Gastroesophageal sphincter (tissue), 4 donors: ENCODE results near the gene MYPN. TPM values are rescaled to one million over a fixed set of nuclear protein-coding genes. Genes with fewer than 3 reads are reported as not detected.

Experiments
- ATAC-seq: fragments of 150-250 bp; one replicate; pipeline ENCODE4 v1.9.1; 2016; ENCODE audit warnings: mild to moderate bottlenecking, moderate library complexity
- H3K27ac ChIP-seq, 4 donors: fragments of 200-600 bp; sonication (generic) in 3 of 4; 1 replicate in 3 of 4; 2 replicates in 1 of 4; pipeline ENCODE4 v1.5.1; 2016 to 2019
- H3K27me3 ChIP-seq: fragments of 200-600 bp; sonication (generic); one replicate; pipeline ENCODE4 v1.5.1; 2019
- H3K36me3 ChIP-seq, 2 donors: fragments of 200-600 bp; sonication (generic); one replicate each; pipeline ENCODE4 v1.5.1; 2019; ENCODE audit warnings: control low read depth in 1 of 2
- H3K4me1 ChIP-seq, 3 donors: fragments of 200-600 bp; sonication (generic); 1 replicate in 2 of 3; 2 replicates in 1 of 3; pipeline ENCODE4 v1.5.1; 2016 to 2019; ENCODE audit warnings: control low read depth in 2 of 3
- H3K4me3 ChIP-seq, 2 donors: fragments of 200-600 bp; sonication (generic); one replicate each; pipeline ENCODE4 v1.5.1; 2019; ENCODE audit warnings: mild to moderate bottlenecking in 1 of 2, moderate library complexity in 1 of 2
- H3K9me3 ChIP-seq, 3 donors: fragments of 200-600 bp; sonication (generic); one replicate each; pipeline ENCODE4 v1.5.1; 2017 to 2019; ENCODE audit warnings: control low read depth in 2 of 3
- EP300 ChIP-seq: sonication (generic); formaldehyde crosslinking; IDR thresholded peaks from one replicate; pipeline ENCODE4 v1.6.1; 2017; ENCODE audit warnings: antibody characterized with exemption, mild to moderate bottlenecking
- POLR2A ChIP-seq, 2 donors: fragments of 450-650 bp; IDR thresholded peaks; one replicate each; pipeline ENCODE4 v1.6.1; 2017; ENCODE audit warnings: antibody characterized with exemption in 2 of 2, mild to moderate bottlenecking in 2 of 2, moderate library complexity in 1 of 2
- POLR2AphosphoS5 ChIP-seq: sonication (generic); formaldehyde crosslinking; IDR thresholded peaks from one replicate; pipeline ENCODE4 v1.6.1; 2017; ENCODE audit warnings: antibody characterized with exemption
- WGBS, 2 donors: methylation state at CpG; one replicate each; pipeline ENCODE4 v1.1.5; 2018; ENCODE audit warnings: low coverage in 1 of 2; 5-methylcytosine and 5-hydroxymethylcytosine counted together
- total RNA-seq, 4 donors: library from RNA; depleted of rRNA; stranded (reverse); fragments of >200 nt; gene quantifications; one replicate each; pipeline ENCODE4 v1.1.0, GENCODE V29; 2016
- TF ChIP-seq, protein P1 (sequence below), 4 experiments: fragments of 200-600 bp in 2 of 4; fragments of 450-650 bp in 2 of 4; sonication (generic) in 1 of 4; IDR thresholded peaks; one replicate each; pipeline ENCODE4 v1.5.1; 2017 to 2019; ENCODE audit warnings: antibody characterized with exemption in 4 of 4, mild to moderate bottlenecking in 2 of 4, moderate library complexity in 2 of 4

Gene MYPN
- total RNA-seq, 4 donors from 2014 or later, result 0.79 to 1.9 TPM; not detected in 2

DNA sequence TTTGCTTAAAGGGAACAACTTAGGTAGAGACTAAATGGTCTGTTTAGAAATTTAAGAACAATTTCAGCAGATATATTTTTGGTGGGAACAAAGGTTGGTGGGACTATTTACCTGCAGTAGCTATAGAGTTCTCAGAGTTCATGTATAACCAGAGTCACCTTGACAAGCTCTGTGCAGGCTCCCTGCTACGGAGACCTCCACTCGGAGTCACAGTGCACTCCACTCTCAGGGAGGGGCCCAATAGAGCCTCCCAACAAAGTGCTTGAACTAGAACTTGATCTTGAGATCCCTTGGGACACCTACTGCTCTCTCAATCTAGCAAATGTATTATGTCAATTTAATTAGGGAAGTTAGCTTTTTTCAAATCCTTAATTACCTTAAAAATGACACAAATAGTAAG lies 2.3 kb downstream of the MYPN start:
- Histone ChIP-seq H3K9me3 (no peaks in the 10 kb centered on the region), H3K36me3 (no peaks in the 10 kb centered on the region), H3K27ac (no peak overlapping the region), H3K27me3 (no peaks in the 10 kb centered on the region), H3K4me1 (peaks cover 0 to 19% (median 4%) of the 10 kb centered on the region in 3 donors), H3K4me3 (no peak overlapping the region)
- TF ChIP-seq EP300, result no peak
- TF ChIP-seq, protein P1, sequence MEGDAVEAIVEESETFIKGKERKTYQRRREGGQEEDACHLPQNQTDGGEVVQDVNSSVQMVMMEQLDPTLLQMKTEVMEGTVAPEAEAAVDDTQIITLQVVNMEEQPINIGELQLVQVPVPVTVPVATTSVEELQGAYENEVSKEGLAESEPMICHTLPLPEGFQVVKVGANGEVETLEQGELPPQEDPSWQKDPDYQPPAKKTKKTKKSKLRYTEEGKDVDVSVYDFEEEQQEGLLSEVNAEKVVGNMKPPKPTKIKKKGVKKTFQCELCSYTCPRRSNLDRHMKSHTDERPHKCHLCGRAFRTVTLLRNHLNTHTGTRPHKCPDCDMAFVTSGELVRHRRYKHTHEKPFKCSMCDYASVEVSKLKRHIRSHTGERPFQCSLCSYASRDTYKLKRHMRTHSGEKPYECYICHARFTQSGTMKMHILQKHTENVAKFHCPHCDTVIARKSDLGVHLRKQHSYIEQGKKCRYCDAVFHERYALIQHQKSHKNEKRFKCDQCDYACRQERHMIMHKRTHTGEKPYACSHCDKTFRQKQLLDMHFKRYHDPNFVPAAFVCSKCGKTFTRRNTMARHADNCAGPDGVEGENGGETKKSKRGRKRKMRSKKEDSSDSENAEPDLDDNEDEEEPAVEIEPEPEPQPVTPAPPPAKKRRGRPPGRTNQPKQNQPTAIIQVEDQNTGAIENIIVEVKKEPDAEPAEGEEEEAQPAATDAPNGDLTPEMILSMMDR (IDR thresholded peaks at IDR 0.05), result no peak
- no peak for TF ChIP-seq POLR2AphosphoS5
- no peak for TF ChIP-seq POLR2A (IDR thresholded peaks at IDR 0.05)
- 86 to 100% methylated on average over 1 to 2 of the region's 2 CpGs for WGBS, 2 donors
- no peak for ATAC-seq

DNA sequence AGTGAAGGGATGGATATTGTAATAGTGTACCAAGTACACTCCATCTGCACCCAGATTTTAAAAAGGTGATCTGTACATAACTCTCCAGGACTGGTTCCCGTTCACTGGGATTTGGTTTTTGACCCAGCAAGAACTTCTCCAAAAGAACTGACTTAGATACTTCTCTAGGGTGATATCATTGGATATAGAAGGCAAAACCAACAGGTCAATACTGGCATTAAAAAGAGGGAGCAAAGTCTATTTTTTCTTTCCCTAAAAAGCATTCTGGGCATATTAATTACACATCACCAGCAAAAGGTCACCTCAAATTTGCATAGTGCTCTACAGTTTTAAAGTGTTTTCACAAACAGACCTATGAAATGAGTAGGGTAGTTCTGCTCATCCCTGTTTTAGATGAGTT lies 3.5 kb downstream of the MYPN start:
- peaks cover 0 to 19% (median 4%) of the 10 kb centered on the region in 3 donors for H3K4me1 ChIP-seq
- no peak overlapping the region for H3K4me3 ChIP-seq
- no peak for ATAC-seq
- H3K9me3 ChIP-seq, result no peaks in the 10 kb centered on the region
- H3K27me3 ChIP-seq, result no peaks in the 10 kb centered on the region
- TF ChIP-seq EP300, result no peak
- no peak for TF ChIP-seq POLR2AphosphoS5
- TF ChIP-seq POLR2A (IDR thresholded peaks at IDR 0.05), result no peak
- TF ChIP-seq, protein P1 (IDR thresholded peaks at IDR 0.05), result no peak
- 100% methylated on average over 1 of the region's 1 CpG for WGBS, 2 donors
- no peaks in the 10 kb centered on the region for H3K36me3 ChIP-seq
- H3K27ac ChIP-seq, result no peak overlapping the region

DNA sequence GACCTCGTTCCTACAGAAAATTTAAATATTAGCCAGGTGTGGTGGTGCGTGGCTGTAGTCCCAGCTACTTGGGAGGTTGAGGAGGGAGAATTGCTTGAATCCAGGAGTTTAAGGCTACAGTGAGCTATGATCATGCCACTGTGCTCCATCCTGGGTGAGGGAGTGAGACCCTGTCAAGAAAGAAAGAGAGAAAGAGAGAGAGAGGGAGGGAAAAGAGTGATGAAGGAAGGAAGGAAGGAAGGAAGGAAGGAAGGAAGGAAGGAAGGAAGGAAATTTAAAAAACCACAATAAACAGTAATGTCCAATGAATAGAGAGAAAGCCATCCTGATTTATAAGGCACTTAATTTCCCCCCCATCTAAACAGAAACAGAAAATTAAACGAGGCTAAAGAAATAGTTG lies 9.4 kb downstream of the MYPN start:
- Histone ChIP-seq H3K4me1 (no peaks in the 10 kb centered on the region), H3K27ac (no peak overlapping the region), H3K9me3 (no peaks in the 10 kb centered on the region), H3K4me3 (no peak overlapping the region), H3K36me3 (no peaks in the 10 kb centered on the region), H3K27me3 (no peaks in the 10 kb centered on the region)
- WGBS, 2 donors, result 79 to 88% methylated on average over 3 of the region's 3 CpGs
- TF ChIP-seq POLR2AphosphoS5, result no peak
- no peak for TF ChIP-seq POLR2A (IDR thresholded peaks at IDR 0.05)
- no peak for ATAC-seq

DNA sequence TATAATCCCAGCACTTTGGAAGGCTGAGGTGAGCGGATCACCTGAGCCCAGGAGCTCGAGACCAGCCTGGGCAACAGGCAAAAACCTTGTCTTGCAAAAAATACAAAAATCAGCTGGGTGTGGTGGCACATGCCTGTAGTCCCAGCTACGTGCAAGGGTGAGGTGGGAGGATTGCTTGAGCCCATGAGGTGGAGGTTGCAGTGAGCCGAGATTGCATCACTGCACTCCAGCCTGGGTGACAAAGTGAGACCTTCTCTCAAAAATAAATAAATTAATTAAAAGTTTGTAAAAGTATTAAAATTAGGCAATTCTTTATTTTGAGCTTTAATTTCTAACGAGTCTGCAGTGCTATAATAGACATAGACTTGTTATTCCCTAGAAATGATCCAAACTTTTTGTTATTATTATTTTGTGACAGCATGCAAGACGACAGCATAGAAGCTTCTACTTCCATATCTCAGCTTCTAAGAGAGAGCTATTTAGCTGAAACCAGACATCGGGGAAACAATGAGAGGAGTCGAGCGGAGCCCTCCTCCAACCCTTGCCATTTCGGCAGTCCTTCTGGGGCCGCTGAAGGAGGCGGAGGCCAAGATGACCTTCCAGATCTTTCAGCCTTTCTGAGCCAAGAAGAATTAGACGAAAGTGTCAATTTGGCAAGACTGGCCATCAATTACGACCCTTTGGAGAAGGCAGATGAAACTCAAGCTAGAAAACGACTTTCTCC lies 11.9 kb downstream of the MYPN start:
- no peak for ATAC-seq
- H3K27ac ChIP-seq, result no peak overlapping the region
- no peaks in the 10 kb centered on the region for H3K36me3 ChIP-seq
- 74 to 97% methylated on average over 7 to 15 of the region's 15 CpGs for WGBS, 2 donors
- no peaks in the 10 kb centered on the region for H3K4me1 ChIP-seq
- no peak overlapping the region for H3K4me3 ChIP-seq
- H3K9me3 ChIP-seq, result no peaks in the 10 kb centered on the region
- no peaks in the 10 kb centered on the region for H3K27me3 ChIP-seq
- TF ChIP-seq EP300, result no peak
- TF ChIP-seq, protein P1 (IDR thresholded peaks at IDR 0.05), result no peak

DNA sequence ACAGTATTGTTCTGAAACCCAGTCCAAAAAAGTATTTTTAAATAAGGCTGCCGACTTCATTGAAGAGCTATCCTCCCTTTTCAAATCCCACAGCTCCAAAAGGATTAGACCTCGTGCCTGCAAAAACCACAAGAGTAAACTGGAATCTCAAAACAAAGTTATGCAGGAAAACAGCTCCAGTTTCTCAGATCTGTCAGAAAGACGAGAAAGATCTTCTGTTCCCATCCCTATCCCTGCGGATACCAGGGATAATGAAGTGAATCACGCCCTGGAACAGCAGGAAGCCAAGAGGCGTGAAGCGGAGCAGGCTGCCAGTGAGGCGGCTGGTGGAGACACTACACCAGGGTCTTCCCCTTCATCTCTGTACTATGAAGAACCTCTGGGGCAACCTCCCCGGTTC lies 12.6 kb downstream of the MYPN start:
- no peaks in the 10 kb centered on the region for H3K4me1 ChIP-seq
- ATAC-seq, result peak; percentile 50
- 63 to 74% methylated on average over 5 to 8 of the region's 9 CpGs for WGBS, 2 donors
- TF ChIP-seq EP300, result no peak
- no peak for TF ChIP-seq POLR2A (IDR thresholded peaks at IDR 0.05)
- no peak for TF ChIP-seq POLR2AphosphoS5
- TF ChIP-seq, protein P1 (IDR thresholded peaks at IDR 0.05), result no peak
- no peaks in the 10 kb centered on the region for H3K36me3 ChIP-seq
- no peaks in the 10 kb centered on the region for H3K9me3 ChIP-seq
- H3K27ac ChIP-seq, result no peak overlapping the region
- H3K27me3 ChIP-seq, result no peaks in the 10 kb centered on the region
- no peak overlapping the region for H3K4me3 ChIP-seq
